Measurements from ENCODE around the gene MSN. TPM values are rescaled to one million over a fixed set of nuclear protein-coding genes. Genes with fewer than 3 reads are reported as not detected.
"Not testable (repeated sequence)": the region's sequence is repeated elsewhere in the genome, so short reads cannot be mapped to it uniquely, and the experiment has no call there.

The MSN gene
- total and polyA plus RNA-seq, 7 donors: 31.4 to 133 (median 75.2) TPM

- intact Hi-C loops (cut with DNase I): no loop called here
- WGBS, 3 donors: 3 to 21% (median 9%) methylated on average over 2 to 3 of the region's 3 CpGs
- Histone ChIP-seq H3K4me1 (peaks cover 5% of the 10 kb centered on the region), H3K4me3 (no peak overlapping the region), H3K36me3 (ENCODE audit: insufficient read depth in 1 of 2, low read depth in 1 of 2) (no peaks in the 10 kb centered on the region), H3K9me3 (no peaks in the 10 kb centered on the region), H3K27ac (peak overlapping the region; percentile 39), H3K27me3 (ENCODE audit: insufficient read depth in 3 of 3, low read length in 2 of 3) (no peaks in the 10 kb centered on the region)
- DNase-seq (no peak), ATAC-seq (peak; percentile 67 to 90 (median 84))
- TF ChIP-seq, protein P1, sequence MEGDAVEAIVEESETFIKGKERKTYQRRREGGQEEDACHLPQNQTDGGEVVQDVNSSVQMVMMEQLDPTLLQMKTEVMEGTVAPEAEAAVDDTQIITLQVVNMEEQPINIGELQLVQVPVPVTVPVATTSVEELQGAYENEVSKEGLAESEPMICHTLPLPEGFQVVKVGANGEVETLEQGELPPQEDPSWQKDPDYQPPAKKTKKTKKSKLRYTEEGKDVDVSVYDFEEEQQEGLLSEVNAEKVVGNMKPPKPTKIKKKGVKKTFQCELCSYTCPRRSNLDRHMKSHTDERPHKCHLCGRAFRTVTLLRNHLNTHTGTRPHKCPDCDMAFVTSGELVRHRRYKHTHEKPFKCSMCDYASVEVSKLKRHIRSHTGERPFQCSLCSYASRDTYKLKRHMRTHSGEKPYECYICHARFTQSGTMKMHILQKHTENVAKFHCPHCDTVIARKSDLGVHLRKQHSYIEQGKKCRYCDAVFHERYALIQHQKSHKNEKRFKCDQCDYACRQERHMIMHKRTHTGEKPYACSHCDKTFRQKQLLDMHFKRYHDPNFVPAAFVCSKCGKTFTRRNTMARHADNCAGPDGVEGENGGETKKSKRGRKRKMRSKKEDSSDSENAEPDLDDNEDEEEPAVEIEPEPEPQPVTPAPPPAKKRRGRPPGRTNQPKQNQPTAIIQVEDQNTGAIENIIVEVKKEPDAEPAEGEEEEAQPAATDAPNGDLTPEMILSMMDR (IDR thresholded peaks at IDR 0.05): no peak
Observed at GRCh38 chrX:65635378-65635777, 32.1 kb upstream of the MSN start.

DNA sequence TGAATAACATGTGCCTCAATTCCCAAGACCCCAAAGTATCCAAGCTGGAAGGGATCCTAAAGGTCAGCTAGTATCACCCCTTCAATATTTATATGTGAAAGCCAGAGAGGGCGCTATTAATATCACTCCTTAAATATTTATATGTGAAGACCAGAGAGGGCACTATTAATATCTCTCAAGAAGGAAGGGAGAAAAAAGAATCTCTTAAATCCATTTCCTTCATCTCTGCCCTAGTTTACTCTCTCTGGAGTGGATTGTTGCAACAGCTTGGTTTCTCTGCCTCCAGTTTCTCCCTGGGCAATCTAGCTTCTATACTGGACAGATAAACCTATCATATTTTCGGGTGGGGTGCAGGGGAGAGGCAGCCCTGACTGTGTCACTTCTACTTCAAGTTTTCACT lies 31.6 kb upstream of the MSN start:
- H3K27ac ChIP-seq: peak overlapping the region; percentile 39
- intact Hi-C loops (cut with DNase I): no loop called here
- H3K36me3 ChIP-seq (ENCODE audit: insufficient read depth in 1 of 2, low read depth in 1 of 2): no peaks in the 10 kb centered on the region
- DNase-seq (no peak), ATAC-seq (peak in 2 of 4 donors; percentile 16 to 34)
- H3K27me3 ChIP-seq (ENCODE audit: insufficient read depth in 3 of 3, low read length in 2 of 3): no peaks in the 10 kb centered on the region
- peaks cover 5% of the 10 kb centered on the region for H3K4me1 ChIP-seq
- WGBS, 3 donors: 46 to 62% (median 58%) methylated on average over 2 of the region's 2 CpGs
- no peak overlapping the region for H3K4me3 ChIP-seq
- H3K9me3 ChIP-seq: no peaks in the 10 kb centered on the region
- TF ChIP-seq, protein P1 (IDR thresholded peaks at IDR 0.05): no peak

GRCh38 chrX:65636261-65636660 lies 31.2 kb upstream of the MSN start:
- H3K9me3 ChIP-seq; intact Hi-C loops (cut with DNase I); H3K4me3 ChIP-seq; H3K4me1 ChIP-seq; DNase-seq; ATAC-seq; H3K27me3 ChIP-seq (ENCODE audit: insufficient read depth in 3 of 3, low read length in 2 of 3); H3K36me3 ChIP-seq (ENCODE audit: insufficient read depth in 1 of 2, low read depth in 1 of 2): not testable (repeated sequence)
- peak overlapping the region; percentile 39 for H3K27ac ChIP-seq
- WGBS, 3 donors: 75 to 88% (median 87%) methylated on average over 4 of the region's 4 CpGs

DNA sequence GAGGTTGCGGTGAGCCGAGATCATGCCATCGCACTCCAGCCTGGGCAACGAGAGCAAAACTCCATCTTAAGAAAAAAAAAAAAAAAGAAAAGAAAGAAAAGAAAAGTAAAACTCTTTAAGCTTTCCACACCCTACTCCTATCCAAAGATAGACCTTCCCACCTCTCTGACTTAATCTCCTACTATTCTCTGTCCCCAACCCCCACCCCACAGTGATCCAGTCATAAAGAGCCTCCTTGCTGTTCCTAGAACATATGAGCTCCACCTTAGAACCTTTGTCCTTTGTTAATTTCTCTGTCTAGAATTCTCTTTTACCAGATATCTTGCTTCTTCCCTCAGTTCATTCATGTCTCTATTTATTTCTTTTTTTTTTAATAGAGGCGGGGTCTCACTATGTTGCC lies 30.1 kb upstream of the MSN start:
- Histone ChIP-seq H3K27ac (no peak overlapping the region), H3K4me3 (no peak overlapping the region), H3K9me3 (no peaks in the 10 kb centered on the region), H3K4me1 (peaks cover 5% of the 10 kb centered on the region), H3K27me3 (ENCODE audit: insufficient read depth in 3 of 3, low read length in 2 of 3) (no peaks in the 10 kb centered on the region), H3K36me3 (ENCODE audit: insufficient read depth in 1 of 2, low read depth in 1 of 2) (no peaks in the 10 kb centered on the region)
- intact Hi-C loops (cut with DNase I): no loop called here
- WGBS, 3 donors: 95 to 97% (median 96%) methylated on average over 5 of the region's 5 CpGs
- no peak for DNase-seq
- TF ChIP-seq, protein P1 (IDR thresholded peaks at IDR 0.05): no peak
- ATAC-seq: no peak

DNA sequence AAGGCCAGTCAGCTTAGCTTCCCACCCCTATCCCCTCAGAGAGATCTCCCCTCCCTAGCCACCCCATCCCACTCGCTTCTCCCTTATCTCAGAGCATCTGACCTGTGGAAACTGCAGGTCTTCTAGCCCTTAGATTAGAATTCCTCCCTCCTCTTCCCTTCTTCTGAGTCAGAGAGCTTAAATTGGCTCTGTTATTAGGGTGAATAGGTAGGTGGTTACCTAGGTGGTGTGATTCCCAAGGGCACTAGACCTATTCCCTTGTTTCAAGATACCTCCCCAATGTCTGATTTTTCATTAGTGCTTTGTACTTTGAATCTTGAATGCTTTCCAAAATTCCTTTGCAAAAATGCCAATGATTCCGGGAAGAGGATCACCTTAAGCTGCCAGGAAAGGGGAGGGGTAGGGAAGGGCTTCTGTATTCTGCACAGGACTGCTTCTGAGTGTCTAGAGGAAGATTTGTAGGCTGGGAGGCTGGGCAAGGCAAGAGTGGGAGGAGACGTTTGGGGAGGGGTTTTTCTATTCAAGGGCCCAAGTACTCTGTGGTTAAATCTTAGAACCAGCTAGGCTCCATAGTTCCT lies 24.5 kb upstream of the MSN start:
- ATAC-seq: no peak

More for the DNA sequence above, 24.5 kb upstream of the MSN start:
- Histone ChIP-seq H3K9me3 (no peaks in the 10 kb centered on the region), H3K4me1 (peaks cover 7% of the 10 kb centered on the region), H3K27me3 (ENCODE audit: insufficient read depth in 3 of 3, low read length in 2 of 3) (no peaks in the 10 kb centered on the region), H3K4me3 (no peak overlapping the region), H3K27ac (no peak overlapping the region), H3K36me3 (ENCODE audit: insufficient read depth in 1 of 2, low read depth in 1 of 2) (no peaks in the 10 kb centered on the region)
- intact Hi-C loops (cut with DNase I): no loop called here
- DNase-seq: no peak
- TF ChIP-seq, protein P1 (IDR thresholded peaks at IDR 0.05): no peak
- WGBS, 3 donors: 30 to 45% (median 33%) methylated on average over 3 of the region's 3 CpGs
